HG03460 (cell line): ENCODE results near the gene HSPA2.

Experiments
- ATAC-seq: cut with Tn5 transposase; IDR thresholded peaks from one replicate; pipeline ENCODE4 v1.9.1; 2021; ENCODE audit not compliant: unreplicated experiment

Gene HSPA2

DNA sequence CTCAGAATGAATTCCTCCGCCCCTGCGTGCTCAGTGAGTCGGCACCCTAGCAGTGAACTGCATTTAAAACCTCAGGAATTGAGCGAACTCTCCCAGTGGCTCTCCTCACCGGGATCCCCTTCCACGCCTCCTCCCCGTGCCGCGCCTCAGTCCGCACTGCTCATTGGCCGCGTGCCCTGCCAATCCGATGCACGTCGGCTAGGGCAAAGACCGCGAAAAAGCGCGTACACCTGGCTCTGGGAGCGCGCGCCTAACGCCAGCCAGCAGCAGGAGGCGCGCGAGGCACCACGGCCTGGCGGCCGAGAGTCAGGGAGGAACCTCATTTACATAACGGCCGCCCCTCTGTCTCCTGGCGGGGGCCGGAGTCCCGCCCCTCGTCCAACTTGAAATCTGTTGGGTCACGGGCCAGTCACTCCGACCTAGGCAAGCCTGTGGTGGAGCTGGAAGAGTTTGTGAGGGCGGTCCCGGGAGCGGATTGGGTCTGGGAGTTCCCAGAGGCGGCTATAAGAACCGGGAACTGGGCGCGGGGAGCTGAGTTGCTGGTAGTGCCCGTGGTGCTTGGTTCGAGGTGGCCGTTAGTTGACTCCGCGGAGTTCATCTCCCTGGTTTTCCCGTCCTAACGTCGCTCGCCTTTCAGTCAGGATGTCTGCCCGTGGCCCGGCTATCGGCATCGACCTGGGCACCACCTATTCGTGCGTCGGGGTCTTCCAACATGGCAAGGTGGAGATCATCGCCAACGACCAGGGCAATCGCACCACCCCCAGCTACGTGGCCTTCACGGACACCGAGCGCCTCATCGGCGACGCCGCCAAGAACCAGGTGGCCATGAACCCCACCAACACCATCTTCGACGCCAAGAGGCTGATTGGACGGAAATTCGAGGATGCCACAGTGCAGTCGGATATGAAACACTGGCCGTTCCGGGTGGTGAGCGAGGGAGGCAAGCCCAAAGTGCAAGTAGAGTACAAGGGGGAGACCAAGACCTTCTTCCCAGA is at the start of gene HSPA2:
Gene HSPA2 (plus strand): TSS at position 534 of the 995 bp plus-strand sequence. CDS start 109 bp downstream, at position 643.
- ATAC-seq, result peak; percentile 93

DNA sequence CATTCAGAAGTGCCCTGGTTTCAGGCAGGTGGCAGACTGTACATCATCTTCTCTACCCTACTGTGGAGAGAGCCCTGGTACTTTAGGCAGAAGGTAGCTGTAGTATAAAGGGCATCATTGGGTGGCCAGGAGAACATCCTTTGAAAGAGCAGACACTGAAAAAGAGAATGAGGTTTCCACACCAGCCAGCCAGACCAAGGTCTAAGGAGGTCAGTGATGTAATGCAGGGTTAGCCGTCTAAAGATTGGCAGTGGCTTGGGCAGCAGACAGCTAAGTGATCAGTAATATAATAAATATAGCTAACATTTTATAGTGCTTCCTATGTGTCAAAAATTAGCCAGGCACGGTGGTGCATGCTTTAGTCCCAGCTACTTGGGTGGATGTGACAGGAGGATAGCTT is 48.9 kb upstream of the HSPA2 start:
- no peak for ATAC-seq

DNA sequence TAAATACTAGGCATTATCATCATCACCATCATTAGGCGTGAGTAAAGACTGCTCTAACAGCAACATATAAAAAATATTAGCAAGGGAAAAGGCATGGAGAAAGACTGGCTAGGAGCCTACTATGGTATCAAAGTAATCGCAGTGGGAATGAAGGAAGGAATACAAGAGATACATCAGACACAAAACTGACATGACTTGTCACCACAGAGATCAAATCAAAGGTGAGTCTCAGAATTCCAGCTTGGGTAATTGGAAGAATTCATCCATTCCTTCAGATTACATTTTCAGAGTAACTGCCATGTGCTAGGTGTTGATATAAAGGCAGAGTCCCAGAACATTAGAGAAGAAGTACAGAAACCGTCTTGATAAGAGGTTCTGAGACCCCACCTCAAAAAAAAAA is 47.1 kb upstream of the HSPA2 start:
- no peak for ATAC-seq

DNA sequence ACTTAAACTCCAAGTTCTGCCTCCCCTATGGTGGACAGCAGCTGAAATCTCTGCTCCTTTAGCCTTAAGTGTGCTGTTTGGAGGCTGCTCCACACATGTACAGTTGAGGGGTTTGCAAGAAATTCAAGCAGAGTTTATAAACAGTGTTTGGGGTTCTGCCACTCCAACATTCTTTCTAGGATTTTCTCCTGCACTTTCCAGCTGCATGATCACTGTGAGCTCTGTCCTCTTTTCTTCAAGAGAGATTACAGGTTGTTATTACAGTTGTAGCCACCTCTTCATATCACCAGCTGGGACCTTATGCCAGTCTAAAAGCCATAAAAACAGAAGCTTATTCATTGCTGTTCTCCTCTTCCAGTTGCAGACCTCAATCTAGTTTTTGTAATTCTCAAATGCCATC is 45.3 kb upstream of the HSPA2 start:
- ATAC-seq, result no peak

DNA sequence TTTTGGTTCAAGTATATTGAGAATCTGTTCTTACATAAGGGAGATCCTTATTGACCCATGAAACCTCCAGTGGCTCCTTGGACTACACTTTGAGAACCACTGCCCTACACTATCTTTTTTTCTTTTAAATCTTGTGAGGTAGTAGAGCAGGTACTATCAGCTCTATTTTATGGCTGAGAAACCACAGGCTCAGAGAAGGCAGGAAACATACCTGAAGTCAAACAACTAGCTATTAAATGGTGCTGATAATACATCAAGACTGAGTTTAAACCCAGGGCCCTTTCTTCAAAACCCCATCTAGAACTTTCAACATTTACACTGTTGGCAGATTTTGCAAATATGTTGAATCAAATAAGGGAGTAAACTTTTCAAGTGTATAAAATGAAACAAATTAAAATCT is 43.8 kb upstream of the HSPA2 start:
- ATAC-seq, result no peak

DNA sequence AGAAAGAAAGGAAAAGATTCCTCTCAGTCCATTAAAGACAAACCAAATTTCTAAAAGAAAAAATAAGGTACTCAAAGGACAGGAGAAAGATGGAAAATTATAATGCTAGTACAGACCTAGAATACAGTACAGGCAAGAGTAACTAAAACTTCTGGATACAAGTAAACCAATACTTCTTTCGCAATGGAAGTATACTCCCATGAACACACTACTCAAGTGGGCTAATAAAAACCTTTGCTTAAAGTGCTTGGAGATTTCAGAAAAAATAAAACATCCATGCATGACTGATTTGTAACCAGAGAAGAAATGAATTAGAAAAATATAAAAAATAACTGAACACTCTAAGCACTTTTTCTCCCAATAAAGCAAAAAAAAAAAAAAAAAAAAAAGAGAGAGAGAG is 40.5 kb upstream of the HSPA2 start:
- ATAC-seq, result no peak

DNA sequence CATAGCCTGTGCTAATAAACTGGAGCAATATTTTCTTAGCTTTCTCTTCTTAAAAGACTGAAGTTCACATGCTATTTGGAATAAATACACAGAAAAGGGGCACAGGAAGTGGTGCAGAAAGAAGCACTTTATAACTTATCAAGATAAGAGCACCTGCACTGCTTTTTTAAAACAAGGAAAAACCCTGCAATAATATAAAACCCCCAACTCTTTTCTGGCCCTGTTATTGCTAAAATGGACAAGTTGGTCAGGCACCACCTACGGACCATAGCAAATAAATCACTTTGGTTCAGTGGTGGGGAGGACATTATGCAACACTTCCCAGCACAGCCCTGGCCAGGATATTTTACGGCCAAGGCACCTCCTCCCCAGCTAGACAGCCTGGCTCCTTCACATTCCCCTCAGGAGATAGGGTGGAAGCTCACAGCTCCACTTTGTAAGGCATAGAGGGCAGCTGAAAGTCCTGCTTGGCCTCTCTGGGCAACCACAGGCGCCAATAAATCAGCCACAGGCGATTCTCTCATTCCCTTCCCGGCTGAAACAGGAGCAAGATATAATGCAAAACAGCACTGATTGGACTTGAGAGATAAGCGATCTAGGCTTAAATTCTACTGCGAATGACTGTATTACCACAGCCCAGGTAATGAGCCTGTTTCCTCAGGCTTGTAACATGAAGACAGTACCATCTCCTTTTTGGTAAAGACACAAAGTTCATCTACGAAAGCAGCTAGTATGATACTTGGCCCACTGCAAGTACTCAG is 39.0 kb upstream of the HSPA2 start:
- ATAC-seq, result no peak

DNA sequence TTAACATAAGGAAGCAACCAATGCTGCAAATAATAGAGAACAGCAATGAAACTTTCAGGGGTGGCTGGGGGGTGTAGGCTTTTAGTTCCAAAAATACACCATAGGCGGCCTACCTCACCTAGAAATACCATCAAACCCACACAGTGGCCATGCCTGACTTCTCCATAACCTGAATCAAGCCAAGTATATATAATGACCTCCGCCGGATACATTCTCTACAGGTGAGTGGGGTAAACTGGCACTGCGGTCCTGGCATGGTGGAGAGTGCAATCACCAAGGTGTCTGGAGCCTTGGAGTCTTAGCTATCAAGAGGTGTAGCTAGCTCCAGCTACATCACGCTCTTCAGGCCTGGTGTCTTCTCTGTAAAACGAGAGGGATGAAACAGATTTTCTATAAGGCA is 38.1 kb upstream of the HSPA2 start:
- ATAC-seq, result no peak

DNA sequence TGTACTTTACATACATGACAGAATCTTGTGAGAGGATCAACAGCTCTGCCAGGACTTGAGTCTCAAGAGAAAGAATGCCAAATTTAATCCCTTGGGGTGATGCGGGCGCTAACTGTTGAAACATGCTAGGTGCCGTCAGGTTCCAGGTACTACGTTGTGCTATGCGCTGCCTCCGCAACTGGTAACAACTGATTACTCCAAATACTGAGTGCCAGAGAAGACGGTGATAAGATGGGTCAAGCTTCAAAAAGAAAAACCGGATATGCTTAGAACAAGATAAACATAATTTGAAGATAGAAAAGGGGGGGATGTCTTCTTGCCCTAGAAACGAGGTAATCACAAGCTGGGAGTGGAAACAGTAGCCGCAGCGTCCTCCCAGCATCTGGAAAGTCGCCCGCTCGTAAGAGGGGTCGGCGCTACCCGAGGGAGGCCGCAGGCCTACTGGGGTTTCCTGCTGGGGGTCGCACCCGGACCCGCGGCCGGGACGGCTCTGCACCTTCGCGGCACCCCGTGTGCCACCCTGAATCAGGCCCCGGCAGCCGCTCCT is 37.6 kb upstream of the HSPA2 start:
- ATAC-seq, result peak; percentile 1

DNA sequence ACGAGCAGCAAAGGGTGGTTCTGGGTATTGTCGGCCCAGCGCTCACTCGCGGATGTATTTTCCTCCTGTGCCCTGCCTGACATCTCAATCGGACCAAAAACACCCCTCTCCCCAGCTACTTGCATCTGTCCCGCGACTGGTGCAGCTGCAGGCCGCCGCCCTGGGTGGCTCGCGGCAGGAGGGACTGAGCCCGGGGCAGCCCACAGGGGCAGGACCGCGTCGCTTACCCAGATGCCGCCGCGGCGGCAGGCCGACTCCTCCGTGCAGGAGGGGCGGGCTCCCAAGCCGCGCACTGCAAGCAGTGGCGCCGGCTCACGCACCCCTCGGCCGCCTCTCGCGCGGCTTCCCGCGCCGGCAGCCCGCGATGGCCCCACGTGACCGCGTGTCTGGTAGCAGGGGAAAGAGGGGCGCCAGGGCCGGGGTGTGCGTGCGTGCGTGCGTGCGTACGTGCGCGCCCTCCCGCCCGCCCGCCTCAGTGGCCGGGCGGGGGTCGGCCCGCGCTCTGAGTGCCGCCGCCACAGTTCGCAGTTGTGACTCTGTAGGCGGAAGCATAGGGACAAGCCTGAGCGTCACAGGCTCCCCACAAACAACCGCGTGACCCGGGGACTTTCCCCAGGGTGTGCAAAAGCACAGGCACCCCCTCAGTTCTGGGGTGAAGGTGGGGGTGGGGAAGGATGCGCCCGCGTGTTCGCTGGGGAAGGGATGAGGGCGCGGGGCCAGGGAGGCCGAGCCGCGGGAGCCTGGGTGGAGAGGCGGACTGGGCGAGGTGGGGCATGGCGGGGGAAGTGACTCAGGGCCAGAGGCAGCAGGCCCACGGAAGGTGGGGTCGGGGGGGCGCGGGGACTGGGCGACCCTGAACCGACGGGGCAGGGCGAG is 36.9 kb upstream of the HSPA2 start, which contains the start of gene ZBTB25:
Gene ZBTB25 (minus strand): TSS at position 405 of the 876 bp plus-strand sequence. CDS start 13,305 bp downstream, outside the sequence.
- peak; percentile 53 for ATAC-seq

DNA sequence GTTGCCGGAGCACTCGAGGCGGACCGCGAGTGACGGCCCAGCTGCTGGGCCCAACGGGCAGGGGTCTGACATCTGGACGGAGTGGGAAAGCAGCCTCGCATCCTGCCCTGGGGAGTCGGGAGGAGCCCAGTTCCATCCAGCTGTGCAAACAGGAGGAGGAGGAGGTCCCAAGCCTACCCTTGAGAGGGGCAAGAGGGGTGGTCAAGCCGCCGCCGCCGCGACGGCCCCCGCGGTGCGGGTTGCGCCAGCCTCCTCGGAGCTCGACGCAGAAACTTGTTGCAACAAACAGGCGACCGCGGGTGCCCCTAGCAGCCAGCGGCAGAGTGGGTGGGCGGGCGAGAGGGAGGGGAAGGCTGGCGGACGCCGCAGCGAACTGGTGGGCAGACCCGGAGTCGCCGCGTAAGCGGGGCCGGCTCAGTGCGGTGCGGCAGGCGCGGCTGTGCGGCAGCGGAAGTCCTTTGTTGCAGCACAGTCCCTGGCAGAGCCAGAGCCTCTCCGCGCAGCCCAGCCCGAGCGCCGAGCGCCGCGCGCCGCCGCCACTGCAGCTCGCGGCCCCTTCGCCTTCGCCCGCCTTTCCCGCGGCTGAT is 36.1 kb upstream of the HSPA2 start, which contains the start of gene ZBTB1:
Gene ZBTB1 (plus strand): TSS at position 461 of the 587 bp plus-strand sequence. CDS start 16,735 bp downstream, outside the sequence.
- peak; percentile 25 for ATAC-seq

DNA sequence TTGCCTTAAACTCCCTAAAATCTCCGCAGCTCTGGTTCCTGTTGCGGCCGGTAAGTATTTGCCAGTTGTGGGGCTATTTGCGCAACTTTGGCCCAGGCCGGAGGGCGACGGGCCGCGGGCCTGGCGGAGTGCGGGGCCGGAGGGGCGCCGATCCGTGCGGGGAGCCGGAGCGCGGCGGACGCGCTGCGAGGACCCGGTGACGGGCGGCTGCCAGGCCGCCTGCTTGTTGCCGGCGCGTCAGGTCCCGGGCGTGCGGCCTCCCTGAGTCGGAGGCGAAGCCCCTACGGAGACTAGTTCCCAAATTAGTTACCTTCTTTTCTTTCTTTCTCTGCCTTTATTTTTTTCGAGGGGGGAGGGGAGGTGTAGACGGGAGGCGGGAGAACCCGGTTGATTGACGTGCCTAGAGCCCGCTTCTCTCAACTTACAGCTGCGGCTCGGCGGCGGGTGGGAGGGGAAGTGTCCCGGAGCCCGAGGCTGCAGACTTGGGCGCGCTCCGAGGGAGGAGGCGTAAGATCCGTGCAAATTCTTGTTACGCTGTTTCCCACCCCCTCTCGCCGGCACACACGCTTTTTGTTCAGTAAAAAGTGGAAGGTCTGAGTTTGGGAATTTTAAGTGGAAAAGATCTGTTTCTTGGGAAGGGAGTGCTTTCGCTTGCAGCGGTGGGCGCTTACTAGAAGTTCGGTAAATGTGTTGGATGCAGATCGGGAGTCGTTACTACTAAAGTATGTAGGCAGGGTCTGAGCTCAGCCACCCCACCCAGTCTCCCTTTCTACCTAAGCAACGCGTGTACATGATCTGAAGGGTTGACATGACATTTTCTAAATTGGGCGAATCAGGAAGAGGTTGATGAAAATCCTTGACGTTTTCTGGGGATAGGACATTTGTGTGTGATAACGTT is 35.4 kb upstream of the HSPA2 start:
- ATAC-seq, result peak; percentile 24

DNA sequence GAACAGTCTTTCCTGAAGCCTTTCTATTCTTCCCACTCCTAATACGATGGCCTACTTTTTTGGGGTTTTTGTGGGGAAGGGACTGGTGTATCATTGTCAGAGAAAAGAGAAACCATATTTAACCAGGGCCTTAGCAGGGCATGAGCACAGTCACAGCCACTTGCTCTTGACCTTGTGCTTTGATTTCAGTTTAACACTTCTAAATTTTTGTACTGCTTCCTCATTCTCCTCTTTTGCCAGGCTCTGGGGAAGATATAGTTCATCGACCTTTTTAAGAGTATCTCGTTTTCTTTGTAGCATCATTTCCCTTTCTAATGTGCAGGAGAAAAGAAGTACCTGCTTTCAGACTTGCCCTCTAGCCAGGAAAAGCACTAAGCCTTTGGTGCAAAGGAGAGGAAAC is 33.8 kb upstream of the HSPA2 start:
- no peak for ATAC-seq

DNA sequence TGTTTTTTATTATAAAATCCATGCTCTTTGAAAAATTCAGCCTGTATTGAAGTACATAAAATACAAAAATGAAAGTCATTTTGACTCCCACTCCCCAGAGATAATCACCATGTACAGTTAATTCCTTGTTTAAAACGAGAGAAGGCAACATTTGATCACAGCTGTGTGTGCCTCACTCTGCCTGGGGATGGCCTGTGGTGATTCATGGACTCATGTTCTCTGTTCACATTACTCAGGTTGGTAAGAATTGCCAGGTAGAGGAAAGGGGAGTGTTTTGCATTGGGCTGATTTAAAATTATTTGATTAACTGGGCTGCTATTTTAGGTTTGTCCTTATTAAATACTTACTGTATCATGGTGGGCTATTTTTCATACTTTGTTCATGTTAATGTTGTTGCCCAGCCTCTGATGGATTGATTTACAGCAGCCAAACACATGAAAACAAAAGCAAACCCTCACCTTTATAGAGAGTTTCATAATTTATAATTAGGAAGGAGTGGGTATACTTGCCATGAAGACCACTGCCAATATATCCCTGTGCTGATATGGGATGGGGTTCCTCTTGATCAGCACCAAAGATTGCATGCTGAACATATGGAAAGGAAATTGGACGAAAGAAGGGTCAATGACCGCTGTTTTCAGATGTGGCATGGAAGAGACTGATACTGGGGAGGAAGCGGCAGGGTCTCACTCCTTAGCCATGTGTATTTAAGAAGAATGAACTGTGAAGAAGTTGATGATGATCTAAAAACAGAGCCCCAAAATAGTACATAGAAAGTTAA is 33.0 kb upstream of the HSPA2 start:
- no peak for ATAC-seq

DNA sequence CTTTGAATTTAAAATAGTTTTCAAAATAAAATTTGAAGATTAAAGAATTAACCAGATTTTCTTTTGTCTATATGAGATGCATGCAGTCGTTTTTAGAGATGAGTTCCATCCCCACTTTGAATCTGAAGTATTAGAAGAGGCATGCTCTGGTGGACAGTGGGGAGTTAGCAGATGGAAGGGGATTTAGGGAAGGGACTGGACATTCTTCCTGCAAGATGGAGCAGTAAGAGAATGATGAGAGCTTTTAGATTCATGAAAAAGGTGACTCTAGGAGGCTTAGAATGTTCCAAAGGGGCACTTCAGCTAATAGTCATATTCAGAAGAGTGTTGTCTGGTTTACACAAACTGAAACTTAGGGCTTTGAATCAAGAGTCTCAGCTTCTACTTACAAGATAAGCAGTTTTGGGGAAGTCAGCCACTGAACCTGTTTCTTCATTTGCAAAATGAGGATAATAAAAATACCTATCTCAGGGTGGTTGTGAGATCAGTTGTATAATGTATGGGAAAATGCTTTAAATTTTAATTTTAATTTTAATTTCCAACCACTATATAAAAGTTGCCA is 32.2 kb upstream of the HSPA2 start:
- ATAC-seq, result no peak

DNA sequence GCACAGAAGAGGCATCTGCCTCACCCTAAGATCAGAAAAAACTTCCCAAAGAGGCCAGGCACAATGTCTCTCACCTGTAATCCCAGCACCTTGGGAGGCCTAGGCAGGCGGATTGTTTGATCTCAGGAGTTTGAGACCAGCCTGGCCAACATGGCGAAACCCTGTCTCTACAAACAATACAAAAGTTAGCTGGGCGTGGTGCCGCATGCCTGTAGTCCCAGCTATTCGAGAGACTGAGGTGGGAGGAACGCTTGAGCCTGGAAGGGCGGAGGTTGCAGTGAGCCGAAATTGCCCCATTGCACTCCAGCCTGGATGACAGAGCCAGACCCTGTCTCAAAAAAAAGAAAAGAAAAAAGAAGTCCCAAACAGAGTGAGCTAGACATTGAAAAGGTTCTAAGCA is 31.5 kb upstream of the HSPA2 start:
- ATAC-seq, result no peak

DNA sequence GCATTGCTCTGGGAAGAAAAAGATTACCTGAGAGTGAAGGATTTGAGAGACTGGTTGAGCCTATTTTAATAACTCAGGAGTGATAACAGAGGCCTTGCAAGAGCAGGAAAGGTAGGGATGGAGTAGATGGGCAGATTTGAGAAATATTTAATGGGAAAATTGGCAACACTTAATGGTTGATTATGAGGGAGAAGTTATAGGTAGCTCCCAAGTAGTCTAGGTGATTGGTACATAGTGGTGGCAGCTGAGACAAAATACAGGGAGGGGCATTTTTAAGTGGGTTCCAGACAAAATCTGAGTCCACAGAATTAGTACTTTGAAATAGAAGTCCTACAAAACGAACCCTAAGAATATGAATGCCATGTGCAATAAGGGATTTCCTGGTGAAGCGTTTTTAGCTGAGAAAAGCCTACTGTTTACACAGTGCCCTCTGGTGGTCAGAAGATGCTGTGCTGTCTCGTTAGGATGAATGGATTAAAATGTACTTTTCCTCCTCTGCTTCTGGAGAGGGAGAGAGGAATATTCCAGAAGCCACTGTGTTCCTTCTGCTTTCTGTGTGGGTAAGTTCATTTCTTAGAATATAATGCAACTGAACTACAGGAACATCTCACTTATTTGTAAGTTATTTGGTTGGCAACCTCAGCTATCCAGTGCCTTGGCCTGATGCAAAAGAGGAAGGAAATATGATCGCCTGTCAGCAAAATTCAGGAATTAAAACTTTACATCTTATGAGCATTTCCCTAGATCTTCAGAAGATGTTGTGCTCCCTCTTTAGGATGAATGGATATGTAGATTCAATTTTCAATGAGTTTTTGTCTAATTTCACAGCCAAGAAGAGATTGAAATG is 29.5 kb upstream of the HSPA2 start:
- ATAC-seq, result no peak
